Measurements from ENCODE around the gene HOXB13.
A peak's percentile ranks its signal among the peaks of the same experiment; 100 is the strongest.
"Not testable (repeated sequence)": the region's sequence is repeated elsewhere in the genome, so short reads cannot be mapped to it uniquely, and the experiment has no call there.

HOXB13 gene

DNA sequence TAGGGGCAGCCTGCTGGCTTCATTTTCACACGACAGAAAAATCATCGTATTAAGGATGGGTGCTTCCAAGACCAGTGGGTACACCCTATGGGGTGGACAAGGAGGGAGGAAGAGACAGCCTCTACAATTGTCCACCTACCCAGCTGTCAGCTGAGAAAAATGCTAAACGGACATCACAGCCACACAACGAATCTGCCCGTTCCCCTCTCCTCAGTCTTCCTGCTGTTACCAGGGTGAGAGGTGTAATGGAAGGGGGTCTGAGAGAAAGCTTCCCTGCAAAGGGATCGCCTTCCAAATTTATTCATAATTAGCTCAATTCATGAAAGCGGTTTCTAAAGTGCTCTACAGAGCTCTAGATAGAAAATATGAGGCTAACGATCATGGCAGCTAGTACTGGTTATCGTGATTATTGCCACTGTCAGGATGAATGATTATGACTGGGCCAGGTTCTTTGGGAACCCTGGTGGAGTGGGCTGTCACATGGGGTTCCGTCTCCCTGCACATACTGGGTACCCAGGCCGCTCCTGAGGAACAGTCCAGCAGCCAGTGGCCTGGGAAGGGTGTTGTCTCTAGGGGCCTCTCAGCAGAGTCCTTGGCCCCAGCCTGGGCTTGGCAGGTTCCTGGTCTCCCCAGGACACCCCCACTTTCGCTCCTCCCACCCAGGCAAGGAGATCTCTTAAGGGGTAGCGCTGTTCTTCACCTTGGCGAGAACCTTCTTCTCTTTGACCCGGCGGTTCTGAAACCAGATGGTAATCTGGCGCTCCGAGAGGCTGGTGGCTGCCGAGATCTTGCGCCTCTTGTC lies 2.2 kb downstream of the HOXB13 start:
- no peak for DNase-seq

DNA sequence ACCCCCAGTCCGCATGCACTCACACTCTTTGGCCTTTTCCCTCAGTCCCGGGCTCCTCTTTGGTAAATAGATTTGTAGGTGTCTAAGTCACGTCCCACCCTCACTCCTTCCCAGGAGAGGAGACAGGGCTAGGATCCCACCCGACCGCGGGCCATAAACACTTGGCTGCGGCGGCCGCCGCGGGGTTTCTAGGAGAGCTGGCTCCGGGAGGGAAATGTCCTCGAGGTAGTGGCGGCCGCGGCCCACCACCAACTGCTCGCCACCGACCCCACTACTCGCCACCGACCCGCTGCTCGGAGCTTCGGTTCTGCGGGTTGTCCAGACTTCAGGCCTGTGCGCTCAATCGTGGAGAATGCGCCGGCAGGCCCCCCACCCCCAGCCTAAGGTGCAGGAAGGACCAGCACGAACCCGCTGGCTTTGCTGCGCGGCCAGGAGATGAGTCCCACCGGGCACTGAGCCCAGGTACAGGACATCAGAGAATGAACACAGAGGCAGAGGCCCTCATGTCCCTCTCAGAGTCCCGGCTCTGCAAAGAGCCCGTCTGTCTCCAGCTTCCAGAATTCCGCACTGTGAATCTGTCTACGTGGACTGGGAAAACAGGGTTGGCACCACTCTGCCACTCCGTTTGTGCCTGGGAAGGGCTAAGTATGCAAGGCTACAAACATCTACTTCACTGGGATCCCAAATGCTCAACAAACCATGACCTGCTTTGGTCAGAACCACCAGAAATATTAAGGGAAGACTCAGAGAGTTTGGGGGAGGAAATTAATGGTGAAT lies 3.1 kb downstream of the HOXB13 start:
- no peak for DNase-seq

DNA sequence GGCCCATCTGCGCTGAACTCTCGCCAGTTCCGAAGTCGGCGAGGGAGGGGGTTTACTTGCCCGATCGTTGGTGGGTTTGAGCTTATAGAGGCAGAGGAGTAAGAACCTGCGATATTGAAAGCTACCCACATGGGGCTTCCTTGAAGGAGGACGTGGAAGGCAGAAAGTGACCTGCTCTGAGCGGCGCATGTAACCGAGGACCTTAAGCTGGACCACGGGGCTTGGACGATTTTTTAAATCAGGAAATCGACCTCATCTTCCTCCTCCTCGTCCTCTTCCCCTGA lies 3.6 kb downstream of the HOXB13 start:
- DNase-seq = no peak

DNA sequence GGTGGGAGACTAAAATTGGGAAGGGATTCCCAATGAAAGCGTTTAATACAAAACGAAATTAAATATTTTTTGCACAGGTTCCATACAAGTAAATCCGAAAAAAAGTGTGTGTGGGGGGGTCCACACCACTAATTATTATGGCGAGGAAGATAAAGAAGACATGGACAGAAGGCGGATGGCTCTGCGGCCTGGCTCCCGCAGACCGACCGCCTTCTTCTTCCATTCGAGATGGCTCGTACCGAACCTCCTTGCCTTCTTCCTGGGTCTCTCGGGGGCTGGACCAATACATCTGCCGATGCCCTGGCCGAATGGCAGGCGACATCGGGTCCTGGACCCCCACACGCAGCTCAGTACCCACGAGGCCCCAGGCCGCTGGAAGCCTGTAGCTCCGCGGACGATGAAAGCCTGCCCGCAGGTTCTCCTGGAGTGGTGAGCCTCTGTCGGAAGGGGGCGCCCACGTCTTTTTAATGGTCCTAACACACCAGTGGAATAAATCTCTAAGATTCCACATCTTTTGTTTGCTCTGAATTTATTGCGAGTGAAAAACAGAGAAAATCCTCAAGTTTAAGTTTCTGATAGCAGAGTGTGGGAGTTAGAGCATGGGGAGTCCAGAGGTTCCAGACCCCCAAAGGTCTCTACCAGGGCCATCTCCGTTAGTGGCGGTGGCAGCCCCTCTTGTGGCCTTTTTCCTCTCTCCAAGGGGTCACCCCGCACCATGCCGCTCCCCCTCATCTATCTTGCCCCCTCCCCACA lies 4.1 kb downstream of the HOXB13 start:
- peak; percentile 65 for DNase-seq

DNA sequence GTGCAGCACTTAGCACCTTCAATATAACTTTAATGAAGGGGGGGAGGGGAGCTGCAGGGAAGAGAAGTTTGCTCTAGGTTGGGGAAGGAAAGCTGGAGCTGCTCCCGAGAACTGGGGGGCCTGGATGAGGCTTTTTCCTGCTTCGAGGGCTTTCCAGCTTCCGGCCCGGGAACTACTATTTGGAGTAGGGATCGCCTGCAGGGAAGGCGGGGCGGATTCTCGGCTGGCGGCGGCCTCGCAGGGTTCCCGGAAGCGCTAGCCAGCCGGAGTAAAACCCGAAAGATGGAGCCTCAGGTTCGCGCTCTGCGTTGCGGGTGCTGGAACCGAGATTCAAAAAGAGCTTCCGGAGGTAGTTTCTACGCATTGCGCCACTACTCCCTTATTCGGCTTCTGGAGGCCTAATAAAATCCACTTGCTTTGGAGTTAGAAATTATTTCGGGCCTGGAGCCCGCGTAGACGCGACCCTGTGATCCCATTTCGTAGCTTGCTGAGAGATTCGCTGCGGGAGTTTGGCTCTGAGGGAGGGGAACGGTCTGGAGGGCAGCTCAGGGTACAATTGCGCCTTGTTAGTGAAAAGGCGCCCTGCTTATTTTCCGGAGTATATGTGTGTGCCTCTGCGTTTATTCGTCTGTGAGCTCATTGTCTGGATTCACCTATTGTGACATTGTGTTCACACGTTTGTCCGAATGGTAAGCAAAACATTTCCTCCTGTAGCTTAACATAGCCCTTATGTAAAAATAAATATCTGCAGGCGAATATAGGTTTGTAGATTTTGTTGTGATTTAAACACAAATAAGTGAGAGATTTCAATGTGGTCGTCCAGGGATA lies 4.9 kb downstream of the HOXB13 start:
- no peak for DNase-seq

DNA sequence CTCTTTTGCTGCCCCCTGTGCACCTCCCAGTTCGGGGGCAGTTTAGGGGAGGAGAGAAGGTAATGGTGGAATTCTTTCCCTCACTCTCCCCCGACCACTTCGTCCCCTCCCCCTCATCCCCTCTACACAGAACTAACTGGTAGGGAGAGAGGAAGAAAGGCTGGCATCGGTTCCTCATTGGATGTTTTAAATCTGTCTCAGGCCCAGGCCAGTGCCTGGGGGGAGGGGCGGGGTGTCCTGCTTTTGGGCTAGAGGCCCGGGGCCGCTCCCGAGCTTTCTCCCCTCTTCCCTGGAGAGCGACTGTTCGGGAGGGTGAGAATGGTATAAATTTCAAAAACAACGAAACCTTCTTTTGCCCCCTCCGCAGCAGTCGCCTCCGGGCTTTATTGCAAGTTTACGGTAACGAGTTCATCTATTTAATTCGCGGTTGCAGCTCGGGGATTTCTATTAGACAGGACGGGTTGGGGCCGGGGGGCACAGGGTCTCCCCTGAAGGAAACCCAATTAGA lies 5.6 kb downstream of the HOXB13 start, which contains the start of gene PRAC2:
Gene PRAC2, plus strand, starts transcription at position 271 of the 508 bp plus-strand sequence. CDS start 1,226 bp downstream, outside the sequence.
- DNase-seq = no peak

DNA sequence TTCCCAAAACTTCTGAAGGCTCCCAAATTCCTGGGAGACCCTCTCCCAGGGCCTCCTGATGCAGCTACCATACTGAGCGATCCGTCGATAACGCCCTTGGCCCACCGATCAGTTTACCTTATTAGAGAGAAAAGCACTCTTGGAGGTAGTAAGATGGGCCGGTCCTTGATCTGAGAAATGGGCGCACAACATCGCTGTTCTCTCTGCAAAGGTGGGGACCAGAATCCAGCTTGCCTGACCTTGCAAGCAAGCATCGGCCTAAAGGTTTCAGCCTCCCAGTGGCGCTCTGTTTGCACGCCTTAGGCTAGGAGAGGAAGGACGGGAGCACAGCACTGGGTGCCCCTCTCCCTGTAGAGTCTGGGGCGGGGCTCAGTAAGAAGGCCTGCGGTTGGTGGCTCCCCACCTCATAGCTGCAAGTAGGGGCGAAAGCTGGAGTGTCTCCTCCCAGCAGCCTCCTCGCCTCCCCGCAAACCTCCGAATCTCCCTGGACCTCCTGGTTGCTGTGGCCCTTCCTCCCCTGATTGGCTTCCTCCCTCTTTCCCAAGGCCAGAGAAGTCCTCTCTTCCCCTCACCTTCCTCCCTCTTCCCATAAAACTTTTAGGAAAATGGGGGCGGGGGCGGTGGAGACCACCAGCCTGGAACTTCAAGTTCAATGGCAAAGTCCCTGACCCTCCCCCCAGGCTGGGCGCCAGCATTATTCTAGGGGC lies 6.2 kb downstream of the HOXB13 start, which contains the start of gene PRAC1:
Gene PRAC1, minus strand, starts transcription at position 318 of the 707 bp plus-strand sequence. Its CDS starts 126 bp downstream, at position 192.
- no peak for DNase-seq

DNA sequence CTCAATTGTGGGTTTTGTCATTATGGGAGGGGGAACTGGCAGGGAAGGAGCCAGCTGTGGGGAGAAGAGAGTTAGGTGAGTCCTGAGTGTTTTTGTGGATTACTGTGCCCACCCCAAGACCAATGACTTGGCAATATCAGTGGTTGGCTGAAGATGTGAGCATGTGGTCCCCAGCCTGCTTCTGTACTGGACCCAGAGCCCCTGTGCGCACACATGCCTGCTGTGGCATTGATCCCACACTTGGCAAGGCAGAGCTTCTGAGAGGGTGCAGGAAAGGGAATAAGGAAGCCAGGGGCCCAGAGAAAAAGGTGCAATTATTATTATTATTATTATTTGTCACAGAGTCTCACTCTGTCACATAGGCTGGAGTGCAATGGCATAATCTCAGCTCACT lies 7.5 kb downstream of the HOXB13 start:
- DNase-seq = no peak

DNA sequence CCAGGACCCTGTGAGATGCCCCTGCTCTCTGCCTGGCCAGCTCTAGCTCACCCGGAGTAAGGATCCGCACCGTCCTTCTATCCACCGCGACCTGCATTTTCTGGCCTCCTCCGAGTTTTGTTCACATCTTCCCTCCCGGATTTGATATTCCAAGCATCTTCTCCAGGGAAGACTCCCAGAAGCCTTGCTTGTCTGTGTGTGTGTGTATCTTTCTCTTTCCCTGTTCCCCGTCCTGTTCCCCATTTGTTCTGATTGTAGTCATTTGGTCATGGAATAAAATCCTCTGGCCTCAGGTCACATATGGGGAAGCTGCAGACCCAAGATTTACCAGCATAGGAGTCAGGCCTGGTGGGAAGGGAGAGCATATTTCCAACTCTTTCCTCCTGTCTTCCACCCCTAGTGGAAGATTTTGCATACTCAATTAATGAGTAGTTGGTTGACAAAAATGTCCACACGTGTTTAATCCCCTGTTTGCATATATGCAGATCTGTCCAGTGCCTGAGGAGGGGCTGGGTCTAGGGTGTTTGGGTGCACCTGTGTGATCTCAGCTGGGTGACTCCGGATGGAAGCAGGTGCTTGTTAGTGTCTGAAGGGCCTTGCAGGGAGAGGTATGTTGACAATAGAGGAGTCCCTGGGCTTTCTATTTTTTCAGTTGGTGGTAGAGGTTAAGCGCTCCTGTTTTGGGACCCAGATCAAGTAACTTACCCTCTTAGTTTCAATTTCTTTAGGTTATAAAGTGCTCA lies 8.1 kb downstream of the HOXB13 start:
- no peak for DNase-seq

DNA sequence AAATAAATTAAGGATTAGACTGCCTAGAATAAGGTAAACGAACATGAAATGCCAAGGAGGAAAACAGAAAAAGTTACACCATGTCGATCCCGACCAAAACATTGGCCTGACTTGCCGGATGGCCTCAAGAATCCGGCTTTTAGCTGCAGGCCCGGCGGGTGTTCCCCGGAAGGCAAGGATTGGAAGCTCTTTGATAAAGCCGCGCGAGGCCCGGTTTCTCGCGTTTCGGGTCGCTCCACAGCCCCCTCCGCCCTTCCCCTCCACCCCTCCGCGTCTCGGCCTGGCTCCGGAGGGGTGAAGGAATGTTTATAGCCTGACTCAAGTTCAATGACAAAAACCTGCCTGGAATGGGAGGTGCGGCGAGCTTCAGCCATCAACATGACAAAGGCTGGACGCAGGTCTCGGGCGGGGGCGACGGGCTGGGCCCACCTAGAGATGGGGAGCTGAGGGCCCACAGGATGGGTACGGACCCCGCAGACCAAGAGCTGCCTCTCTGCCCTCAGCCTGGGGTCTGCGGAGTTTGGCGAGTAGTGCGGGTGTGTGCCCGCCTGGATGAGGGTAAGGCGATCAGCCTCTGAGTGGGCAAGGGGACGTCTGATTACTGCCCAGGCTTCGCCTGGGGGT lies 8.8 kb downstream of the HOXB13 start:
- no peak for DNase-seq

DNA sequence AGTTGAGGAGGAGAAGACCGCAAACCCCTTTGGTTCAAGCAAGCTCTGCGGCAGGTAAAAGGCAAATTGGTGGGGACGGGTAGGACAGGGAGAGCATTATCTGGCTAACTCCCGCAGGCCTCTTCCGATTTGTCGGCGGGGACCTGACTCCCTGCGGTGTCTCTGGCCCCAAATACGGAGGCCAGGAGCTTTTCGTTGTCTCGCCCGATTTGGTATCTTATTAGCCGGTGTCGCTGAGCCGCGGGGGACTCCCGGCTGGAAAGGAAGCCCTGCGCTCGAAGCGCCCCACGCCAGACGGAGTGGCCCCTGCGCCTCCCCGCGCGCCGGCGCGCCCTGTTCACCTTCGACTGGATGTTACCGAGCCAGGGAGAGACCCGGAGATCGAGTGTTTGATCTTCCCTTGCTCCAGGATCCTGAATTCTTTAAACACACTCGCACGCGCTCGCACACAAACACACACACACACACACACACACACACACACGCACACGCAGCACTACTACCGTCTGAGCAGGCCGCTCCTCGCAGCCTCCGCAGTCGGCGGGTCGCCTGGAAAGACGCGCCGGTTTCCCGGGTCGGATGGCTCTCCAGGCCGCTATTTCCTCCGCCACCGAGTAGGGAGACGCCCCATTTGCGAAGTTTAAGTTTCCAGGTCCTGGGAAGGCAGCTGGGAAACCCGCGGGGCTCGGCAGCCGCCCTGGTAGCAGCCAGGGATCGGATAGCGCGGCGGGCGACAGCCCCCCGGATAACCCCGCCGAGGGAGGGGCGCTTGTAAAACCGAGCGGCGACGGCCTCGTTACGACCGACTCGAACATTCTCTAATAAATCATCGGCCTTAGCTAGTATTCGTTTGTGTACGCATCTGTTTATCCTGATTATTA lies 9.5 kb downstream of the HOXB13 start:
- DNase-seq = no peak

DNA sequence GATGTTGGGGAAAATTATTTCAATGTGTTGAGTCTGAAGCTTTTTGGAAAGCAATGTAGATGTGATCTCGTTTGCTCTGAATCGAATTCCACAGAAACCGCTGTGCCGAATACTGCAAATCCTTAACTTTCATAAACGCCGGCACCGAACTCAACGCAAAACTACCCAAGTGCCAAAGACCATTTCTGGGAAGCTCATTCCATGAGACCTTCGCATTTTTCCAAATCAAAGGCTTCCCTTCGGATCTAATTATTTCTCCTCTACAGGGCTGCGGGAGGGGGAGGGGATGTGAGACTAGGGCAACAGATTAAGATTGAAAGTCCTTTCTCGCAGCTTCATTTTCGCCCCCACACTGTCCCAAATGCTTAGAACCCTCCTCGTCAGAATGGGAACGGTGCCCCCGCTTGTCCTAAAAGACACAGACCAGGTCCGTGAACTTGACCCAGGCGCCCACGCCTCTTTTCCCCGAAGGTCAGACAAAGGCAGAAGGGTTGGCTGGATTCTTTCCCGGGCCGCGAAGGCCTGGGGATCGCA lies 10.3 kb downstream of the HOXB13 start:
- DNase-seq = no peak

DNA sequence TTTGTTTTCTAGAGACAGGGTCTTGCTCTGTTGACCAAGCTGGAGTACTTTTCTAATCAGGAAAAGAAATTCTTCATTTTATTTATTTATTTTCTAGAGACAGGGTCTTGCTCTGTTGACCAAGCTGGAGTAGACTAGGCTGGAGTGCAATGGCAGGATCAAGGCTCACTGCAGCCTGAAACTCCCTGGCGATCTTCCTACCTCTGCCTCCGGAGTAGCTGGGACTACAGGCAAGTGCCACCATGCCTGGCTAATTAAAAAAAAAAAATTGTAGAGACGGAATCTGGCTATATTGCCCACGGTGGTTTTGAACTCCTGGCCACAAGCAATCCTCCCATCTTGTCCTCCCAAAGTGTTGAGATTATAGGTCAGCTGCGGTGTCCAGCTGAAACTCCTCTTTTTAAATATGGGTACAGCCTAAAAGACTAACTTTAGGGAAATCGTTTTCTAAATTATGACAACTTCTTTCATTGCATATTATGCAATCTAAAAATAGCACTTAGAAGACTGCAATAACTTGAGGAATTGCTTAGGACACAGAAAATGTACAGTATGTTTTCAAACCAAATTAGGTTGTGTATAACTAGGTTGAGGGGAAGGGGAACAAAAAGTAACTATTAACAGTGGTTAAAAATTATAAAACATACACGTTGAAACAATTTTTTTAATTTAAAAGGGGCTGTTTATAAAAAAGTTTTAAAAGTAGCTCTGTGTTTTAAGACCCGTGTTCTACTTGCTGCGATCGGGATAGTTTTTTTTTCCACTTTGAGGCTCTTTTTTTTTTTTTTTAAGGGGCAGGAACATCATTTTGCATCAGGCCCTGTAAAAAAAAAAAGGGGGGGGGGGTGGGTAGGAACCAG lies 11.0 kb downstream of the HOXB13 start:
- no peak for DNase-seq

DNA sequence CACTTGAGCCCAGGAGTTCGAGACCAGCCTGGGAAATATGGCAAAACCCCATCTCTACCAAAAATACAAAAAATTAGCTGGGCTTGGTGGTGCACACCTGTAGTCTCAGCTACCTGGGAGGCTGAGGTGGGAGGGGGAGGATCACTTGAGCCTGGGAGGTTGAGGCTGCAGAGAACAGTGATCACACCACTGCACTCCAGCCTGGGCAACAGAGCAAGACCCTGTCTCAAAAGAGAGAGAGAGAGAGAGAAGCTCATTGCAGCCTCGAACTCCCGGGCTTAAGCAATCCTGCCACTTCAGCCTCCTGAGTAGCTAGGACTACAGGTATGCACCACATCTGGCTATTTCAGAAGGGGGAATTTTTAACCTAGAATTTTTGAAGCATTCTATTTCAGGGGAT lies 12.0 kb downstream of the HOXB13 start:
- not testable (repeated sequence) for DNase-seq

DNA sequence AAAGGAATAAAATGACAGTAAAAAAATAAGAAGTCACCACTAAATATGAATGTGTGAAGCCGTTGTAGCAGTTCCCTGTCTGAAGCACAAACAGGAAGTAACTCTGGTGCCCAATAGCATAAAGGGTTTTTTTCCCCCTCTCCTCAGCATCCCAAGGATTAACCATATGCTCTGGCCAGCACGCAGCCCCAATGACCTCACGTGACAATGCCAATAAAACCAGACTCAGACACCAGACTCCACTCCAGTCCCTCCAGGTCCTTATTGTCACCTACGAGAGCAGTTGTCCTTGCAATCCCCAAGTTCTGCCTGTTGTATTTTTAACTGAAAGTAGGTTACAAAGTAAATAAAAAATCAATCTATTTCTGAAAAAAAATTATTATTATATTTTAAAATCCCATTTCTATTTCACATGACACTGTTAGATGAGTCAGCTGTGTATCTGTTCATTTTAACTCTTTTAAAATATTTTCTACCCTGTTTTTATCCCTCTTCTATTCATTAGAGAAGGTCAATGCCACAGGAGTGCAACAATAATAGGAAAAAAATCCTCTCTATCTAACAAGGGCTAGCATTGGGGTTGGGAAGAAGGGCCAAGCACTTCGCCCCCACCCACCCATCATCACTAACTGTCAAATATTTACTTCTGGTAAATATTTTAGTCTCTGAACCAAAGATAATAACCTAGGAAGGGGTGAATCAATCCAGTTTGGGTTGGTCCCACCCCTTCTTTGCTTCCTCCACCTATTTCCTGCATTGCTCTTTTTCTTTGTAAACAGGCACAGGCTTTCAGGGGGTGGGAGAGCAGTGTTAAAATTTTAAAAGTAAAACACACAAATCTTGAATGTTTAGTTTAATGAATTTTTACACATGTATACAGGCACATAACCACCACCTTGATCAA lies 12.8 kb downstream of the HOXB13 start:
- DNase-seq = no peak

DNA sequence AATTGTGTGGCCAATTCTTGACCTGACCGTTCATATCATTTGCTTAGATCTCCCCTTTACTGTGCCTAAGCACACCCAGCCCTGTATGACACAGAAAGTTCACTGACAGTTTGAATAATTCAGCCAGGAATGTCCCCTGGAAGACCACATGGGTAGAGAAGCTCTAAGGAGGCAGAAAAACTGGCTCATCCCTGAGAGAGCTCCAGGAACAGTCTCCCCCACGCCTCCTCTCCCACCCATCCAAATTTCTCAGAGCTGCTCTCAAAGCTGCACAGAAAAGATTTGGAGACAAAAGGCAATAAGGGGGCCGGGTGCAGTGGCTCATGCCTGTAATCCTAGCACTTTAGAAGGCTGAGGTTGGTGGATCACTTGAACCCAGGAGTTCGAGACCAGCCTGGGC lies 17.4 kb downstream of the HOXB13 start:
- no peak for DNase-seq
